Measurements from ENCODE around the gene HOXB9. TPM values are rescaled to one million over a fixed set of nuclear protein-coding genes. Genes with fewer than 3 reads are reported as not detected.

HOXB9 gene
- total RNA-seq, 1 donor from 2014 or later, result 0.20 TPM

DNA sequence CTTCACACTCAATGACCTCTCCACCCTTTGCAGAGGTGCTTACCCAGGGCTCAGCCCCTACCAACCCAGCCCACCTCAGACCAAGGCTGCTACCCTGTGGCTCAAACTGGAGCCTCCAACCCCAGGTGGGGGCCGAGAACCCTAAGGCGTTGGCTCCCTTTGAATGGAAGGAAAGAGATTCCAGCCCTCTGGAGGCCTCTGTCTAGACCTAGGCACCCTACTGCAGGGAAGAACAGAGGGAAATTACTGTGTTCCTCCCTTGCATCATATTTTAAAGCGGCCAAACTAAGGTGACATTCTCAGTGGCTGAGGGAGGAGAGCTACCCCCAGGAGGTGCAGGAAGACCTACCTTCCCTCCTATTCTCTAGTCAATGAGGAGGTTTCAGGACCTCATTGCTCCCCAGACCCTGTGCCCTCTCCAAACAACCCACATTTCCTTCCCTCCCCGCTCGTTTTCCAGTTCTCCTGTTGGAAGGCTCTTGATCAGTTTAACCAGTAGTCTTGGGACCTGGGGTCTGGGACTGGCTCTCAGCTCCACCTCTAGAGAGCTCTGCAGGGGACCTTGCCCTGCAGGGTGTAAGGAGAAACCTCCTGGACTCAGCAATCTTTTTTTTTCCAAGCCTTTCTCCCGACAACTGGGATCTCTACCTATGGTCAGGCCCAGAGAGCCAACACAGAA, 5.6 kb downstream of the HOXB9 start:
- Mint-ChIP-seq H3K9me3 (ENCODE audit: low read depth) (no peaks in the 10 kb centered on the region), H3K4me1 (ENCODE audit: low read depth) (peaks cover 10% of the 10 kb centered on the region), H3K27me3 (ENCODE audit: low read depth) (peaks cover 85% of the 10 kb centered on the region), H3K27ac (ENCODE audit: unreplicated experiment) (no peak overlapping the region), H3K36me3 (ENCODE audit: low read depth) (peaks cover 5% of the 10 kb centered on the region), H3K4me3 (ENCODE audit: unreplicated experiment) (no peak overlapping the region)
- TF ChIP-seq, protein P1, sequence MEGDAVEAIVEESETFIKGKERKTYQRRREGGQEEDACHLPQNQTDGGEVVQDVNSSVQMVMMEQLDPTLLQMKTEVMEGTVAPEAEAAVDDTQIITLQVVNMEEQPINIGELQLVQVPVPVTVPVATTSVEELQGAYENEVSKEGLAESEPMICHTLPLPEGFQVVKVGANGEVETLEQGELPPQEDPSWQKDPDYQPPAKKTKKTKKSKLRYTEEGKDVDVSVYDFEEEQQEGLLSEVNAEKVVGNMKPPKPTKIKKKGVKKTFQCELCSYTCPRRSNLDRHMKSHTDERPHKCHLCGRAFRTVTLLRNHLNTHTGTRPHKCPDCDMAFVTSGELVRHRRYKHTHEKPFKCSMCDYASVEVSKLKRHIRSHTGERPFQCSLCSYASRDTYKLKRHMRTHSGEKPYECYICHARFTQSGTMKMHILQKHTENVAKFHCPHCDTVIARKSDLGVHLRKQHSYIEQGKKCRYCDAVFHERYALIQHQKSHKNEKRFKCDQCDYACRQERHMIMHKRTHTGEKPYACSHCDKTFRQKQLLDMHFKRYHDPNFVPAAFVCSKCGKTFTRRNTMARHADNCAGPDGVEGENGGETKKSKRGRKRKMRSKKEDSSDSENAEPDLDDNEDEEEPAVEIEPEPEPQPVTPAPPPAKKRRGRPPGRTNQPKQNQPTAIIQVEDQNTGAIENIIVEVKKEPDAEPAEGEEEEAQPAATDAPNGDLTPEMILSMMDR (IDR thresholded peaks at IDR 0.05), result no peak
- no peak for DNase-seq (ENCODE audit: low spot score)

GRCh38 chr17:48619826-48620449, 6.2 kb downstream of the HOXB9 start:
- Mint-ChIP-seq H3K4me3 (ENCODE audit: unreplicated experiment) (no peak overlapping the region), H3K9me3 (ENCODE audit: low read depth) (no peaks in the 10 kb centered on the region), H3K27me3 (ENCODE audit: low read depth) (peaks cover 88% of the 10 kb centered on the region), H3K4me1 (ENCODE audit: low read depth) (peaks cover 7% of the 10 kb centered on the region), H3K27ac (ENCODE audit: unreplicated experiment) (no peak overlapping the region), H3K36me3 (ENCODE audit: low read depth) (peaks cover 5% of the 10 kb centered on the region)
- TF ChIP-seq, protein P1 (IDR thresholded peaks at IDR 0.05), result no peak
- no peak for DNase-seq (ENCODE audit: low spot score)

GRCh38 chr17:48618256-48618896, 7.8 kb downstream of the HOXB9 start:
- Mint-ChIP-seq H3K4me3 (ENCODE audit: unreplicated experiment) (no peak overlapping the region), H3K4me1 (ENCODE audit: low read depth) (peaks cover 7% of the 10 kb centered on the region), H3K27ac (ENCODE audit: unreplicated experiment) (no peak overlapping the region), H3K36me3 (ENCODE audit: low read depth) (peaks cover 5% of the 10 kb centered on the region), H3K27me3 (ENCODE audit: low read depth) (peaks cover 88% of the 10 kb centered on the region), H3K9me3 (ENCODE audit: low read depth) (no peaks in the 10 kb centered on the region)
- DNase-seq (ENCODE audit: low spot score), result no peak
- TF ChIP-seq, protein P1 (IDR thresholded peaks at IDR 0.05), result peak; percentile 97

DNA sequence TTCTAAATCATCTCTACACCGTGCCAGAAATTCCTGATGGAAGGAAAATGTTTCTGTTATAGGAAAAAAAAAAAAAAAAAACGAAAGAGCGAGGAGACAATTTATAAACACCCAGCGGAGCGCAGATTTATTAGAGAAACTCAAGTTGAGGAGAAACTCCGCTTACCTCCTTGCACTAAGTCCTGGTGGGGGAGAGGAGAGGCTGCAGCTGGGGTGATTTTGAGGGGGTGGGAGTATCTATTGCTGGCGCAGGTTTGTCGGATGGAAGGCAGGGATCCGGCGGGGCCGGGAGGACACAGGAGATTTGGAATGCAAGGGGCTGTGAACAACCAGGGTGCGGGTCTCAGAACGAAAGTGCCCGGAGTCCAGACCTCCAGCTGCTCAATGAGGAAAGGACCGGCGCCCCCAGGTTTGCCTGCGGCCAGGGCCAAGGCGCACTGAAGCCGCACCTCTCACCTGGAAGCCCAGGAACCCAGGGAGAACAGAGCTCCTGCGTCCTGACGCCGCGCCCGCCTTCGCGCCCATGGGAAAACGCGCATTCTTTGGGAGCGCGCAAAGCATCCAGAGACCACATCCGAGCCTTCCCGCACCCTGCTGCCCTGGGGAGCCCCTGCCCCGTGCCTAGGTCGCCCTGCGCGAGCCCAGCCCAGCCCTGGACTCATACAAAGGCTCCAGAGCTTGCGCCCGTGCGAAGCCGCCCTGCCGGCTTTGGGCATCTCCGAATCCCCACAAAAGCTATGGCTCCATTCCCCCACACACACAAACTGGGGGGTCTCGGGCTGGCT, 8.5 kb downstream of the HOXB9 start:
- Mint-ChIP-seq H3K9me3 (ENCODE audit: low read depth) (no peaks in the 10 kb centered on the region), H3K27me3 (ENCODE audit: low read depth) (peaks cover 87% of the 10 kb centered on the region), H3K36me3 (ENCODE audit: low read depth) (peaks cover 4% of the 10 kb centered on the region), H3K4me1 (ENCODE audit: low read depth) (peaks cover 12% of the 10 kb centered on the region), H3K27ac (ENCODE audit: unreplicated experiment) (no peak overlapping the region), H3K4me3 (ENCODE audit: unreplicated experiment) (no peak overlapping the region)
- DNase-seq (ENCODE audit: low spot score), result no peak
- TF ChIP-seq, protein P1 (IDR thresholded peaks at IDR 0.05), result no peak
